ENCODE measurements around the gene AKAP1. TPM values are rescaled to one million over a fixed set of nuclear protein-coding genes. Genes with fewer than 3 reads are reported as not detected.

The AKAP1 gene
- total and polyA plus RNA-seq, 2 donors (not counting 1 experiment from before 2014, with no cell fraction given), result 4.8 to 9.1 TPM

DNA sequence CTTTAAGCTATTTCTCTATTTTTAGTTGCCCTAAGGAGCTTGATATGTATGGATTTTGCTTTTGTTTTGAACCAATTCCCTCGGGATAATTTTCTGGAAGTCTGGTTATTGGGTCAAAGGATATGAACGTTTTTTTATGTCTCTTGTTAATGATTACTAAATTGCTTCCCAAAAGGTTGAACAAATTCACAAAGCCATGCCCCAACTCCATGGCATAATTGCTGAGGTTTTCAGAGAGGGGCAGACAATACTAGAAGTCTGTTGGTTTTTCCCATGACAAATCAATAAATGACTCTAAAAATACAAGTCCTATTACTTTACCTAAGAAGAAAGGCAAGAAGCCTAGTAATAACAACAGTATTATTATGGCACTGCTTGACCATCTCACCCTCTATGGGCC, 11.4 kb upstream of the AKAP1 start:
- Histone ChIP-seq H2AFZ (ENCODE audit: low read length) (no peak overlapping the region), H3K4me2 (ENCODE audit: extremely low read depth, insufficient read depth, low read length) (no peak overlapping the region)

GRCh38 chr17:57075193-57075592, 9.9 kb upstream of the AKAP1 start:
- DNase-seq (ENCODE audit: low read depth in 2 of 2), result no peak
- TF ChIP-seq CTCF (conservative IDR thresholded peaks at IDR 0.05 in 1 of 2, IDR thresholded peaks at IDR 0.05 in 1 of 2; ENCODE audit: low read depth in 1 of 2, low read length in 2 of 2), result no peak
- no peak for TF ChIP-seq EZH2 (IDR thresholded peaks at IDR 0.05; ENCODE audit: low read length, missing control alignments)

More for the DNA sequence above, 11.4 kb upstream of the AKAP1 start:
- H3K4me1 ChIP-seq (ENCODE audit: control insufficient read depth, extremely low read depth, insufficient read depth, low read length), result no peaks in the 10 kb centered on the region
- H4K20me1 ChIP-seq (ENCODE audit: control insufficient read depth, extremely low read depth, insufficient read depth, low read length), result no peaks in the 10 kb centered on the region
- H3K9ac ChIP-seq (ENCODE audit: insufficient read depth, low read length), result no peak overlapping the region
- H3K79me2 ChIP-seq (ENCODE audit: control insufficient read depth, insufficient read depth, low read length), result no peaks in the 10 kb centered on the region
- H3K9me3 ChIP-seq (ENCODE audit: control insufficient read depth, insufficient read depth, low read depth, low read length), result no peaks in the 10 kb centered on the region
- H3K27me3 ChIP-seq (ENCODE audit: control insufficient read depth, insufficient read depth, low read length), result no peaks in the 10 kb centered on the region
- TF ChIP-seq CTCF (conservative IDR thresholded peaks at IDR 0.05 in 1 of 2, IDR thresholded peaks at IDR 0.05 in 1 of 2; ENCODE audit: low read depth in 1 of 2, low read length in 2 of 2) (no peak), EZH2 (IDR thresholded peaks at IDR 0.05; ENCODE audit: low read length, missing control alignments) (no peak)
- DNase-seq (ENCODE audit: low read depth in 2 of 2), result no peak
- H3K36me3 ChIP-seq (ENCODE audit: control insufficient read depth, insufficient read depth, low read length), result no peaks in the 10 kb centered on the region
- no peak overlapping the region for H3K27ac ChIP-seq (ENCODE audit: insufficient read depth, low read length)
- H3K4me3 ChIP-seq (replicated peaks in 1 of 4; ENCODE audit: control extremely low read depth in 1 of 4, insufficient read depth in 1 of 4, low read depth in 3 of 4, low read length in 4 of 4), result no peak overlapping the region

GRCh38 chr17:57075785-57076184, 9.3 kb upstream of the AKAP1 start:
- no peaks in the 10 kb centered on the region for H3K79me2 ChIP-seq (ENCODE audit: control insufficient read depth, insufficient read depth, low read length)
- no peaks in the 10 kb centered on the region for H3K36me3 ChIP-seq (ENCODE audit: control insufficient read depth, insufficient read depth, low read length)
- H3K4me2 ChIP-seq (ENCODE audit: extremely low read depth, insufficient read depth, low read length), result no peak overlapping the region
- H3K9me3 ChIP-seq (ENCODE audit: control insufficient read depth, insufficient read depth, low read depth, low read length), result no peaks in the 10 kb centered on the region
- H2AFZ ChIP-seq (ENCODE audit: low read length), result no peak overlapping the region
- no peak overlapping the region for H3K9ac ChIP-seq (ENCODE audit: insufficient read depth, low read length)
- no peaks in the 10 kb centered on the region for H3K4me1 ChIP-seq (ENCODE audit: control insufficient read depth, extremely low read depth, insufficient read depth, low read length)
- H3K27ac ChIP-seq (ENCODE audit: insufficient read depth, low read length), result no peak overlapping the region
- no peak overlapping the region for H3K4me3 ChIP-seq (replicated peaks in 1 of 4; ENCODE audit: control extremely low read depth in 1 of 4, insufficient read depth in 1 of 4, low read depth in 3 of 4, low read length in 4 of 4)
- no peaks in the 10 kb centered on the region for H4K20me1 ChIP-seq (ENCODE audit: control insufficient read depth, extremely low read depth, insufficient read depth, low read length)
- H3K27me3 ChIP-seq (ENCODE audit: control insufficient read depth, insufficient read depth, low read length), result no peaks in the 10 kb centered on the region
- no peak for TF ChIP-seq EZH2 (IDR thresholded peaks at IDR 0.05; ENCODE audit: low read length, missing control alignments)
- no peak for TF ChIP-seq CTCF (conservative IDR thresholded peaks at IDR 0.05 in 1 of 2, IDR thresholded peaks at IDR 0.05 in 1 of 2; ENCODE audit: low read depth in 1 of 2, low read length in 2 of 2)
- DNase-seq (ENCODE audit: low read depth in 2 of 2), result no peak

More at GRCh38 chr17:57075193-57075592, 9.9 kb upstream of the AKAP1 start:
- H3K79me2 ChIP-seq (ENCODE audit: control insufficient read depth, insufficient read depth, low read length), result no peaks in the 10 kb centered on the region
- H3K4me2 ChIP-seq (ENCODE audit: extremely low read depth, insufficient read depth, low read length), result no peak overlapping the region
- H3K4me1 ChIP-seq (ENCODE audit: control insufficient read depth, extremely low read depth, insufficient read depth, low read length), result no peaks in the 10 kb centered on the region
- H2AFZ ChIP-seq (ENCODE audit: low read length), result no peak overlapping the region
- H3K4me3 ChIP-seq (replicated peaks in 1 of 4; ENCODE audit: control extremely low read depth in 1 of 4, insufficient read depth in 1 of 4, low read depth in 3 of 4, low read length in 4 of 4), result no peak overlapping the region
- H3K27ac ChIP-seq (ENCODE audit: insufficient read depth, low read length), result no peak overlapping the region
- H3K27me3 ChIP-seq (ENCODE audit: control insufficient read depth, insufficient read depth, low read length), result no peaks in the 10 kb centered on the region
- no peaks in the 10 kb centered on the region for H3K9me3 ChIP-seq (ENCODE audit: control insufficient read depth, insufficient read depth, low read depth, low read length)
- H4K20me1 ChIP-seq (ENCODE audit: control insufficient read depth, extremely low read depth, insufficient read depth, low read length), result no peaks in the 10 kb centered on the region
- H3K9ac ChIP-seq (ENCODE audit: insufficient read depth, low read length), result no peak overlapping the region
- no peaks in the 10 kb centered on the region for H3K36me3 ChIP-seq (ENCODE audit: control insufficient read depth, insufficient read depth, low read length)
